Measurements from ENCODE around the gene GFOD1.
A peak's percentile ranks its signal among the peaks of the same experiment; 100 is the strongest.

Gene GFOD1

GRCh38 chr6:13485923-13486562 lies 1.4 kb downstream of the GFOD1 start:
- DNase-seq: peak; percentile 38 to 43

- DNase-seq: no peak
These were observed 2.1 kb downstream of the GFOD1 start for GRCh38 chr6:13485303-13485702.

GRCh38 chr6:13484827-13485226 lies 2.6 kb downstream of the GFOD1 start:
- DNase-seq: no peak

- no peak for DNase-seq
These were observed 3.2 kb downstream of the GFOD1 start for GRCh38 chr6:13484138-13484708.

- no peak for DNase-seq
These were observed 6.5 kb downstream of the GFOD1 start for GRCh38 chr6:13480631-13481501.

GRCh38 chr6:13479971-13480434 lies 7.4 kb downstream of the GFOD1 start:
- no peak for DNase-seq

- DNase-seq: no peak
These were observed 8.1 kb downstream of the GFOD1 start for GRCh38 chr6:13479206-13479800.

- no peak for DNase-seq
These were observed 8.9 kb downstream of the GFOD1 start for GRCh38 chr6:13478525-13478966.

GRCh38 chr6:13474787-13475186 lies 12.6 kb downstream of the GFOD1 start:
- DNase-seq: no peak

GRCh38 chr6:13474360-13474759 lies 13.0 kb downstream of the GFOD1 start:
- DNase-seq: no peak

GRCh38 chr6:13473768-13474165 lies 13.6 kb downstream of the GFOD1 start:
- DNase-seq: no peak

GRCh38 chr6:13472976-13473767 lies 14.2 kb downstream of the GFOD1 start:
- no peak for DNase-seq

- no peak for DNase-seq
These were observed 15.3 kb downstream of the GFOD1 start for GRCh38 chr6:13472099-13472498.

- DNase-seq: no peak
These were observed 16.2 kb downstream of the GFOD1 start for GRCh38 chr6:13471184-13471583.

GRCh38 chr6:13470238-13471140 lies 16.9 kb downstream of the GFOD1 start:
- no peak for DNase-seq

- DNase-seq: no peak
These were observed 17.7 kb downstream of the GFOD1 start for GRCh38 chr6:13469693-13470092.

GRCh38 chr6:13468839-13469238 lies 18.6 kb downstream of the GFOD1 start:
- no peak for DNase-seq

- no peak for DNase-seq
These were observed 20.2 kb downstream of the GFOD1 start for GRCh38 chr6:13467216-13467600.

GRCh38 chr6:13466304-13467215 lies 20.8 kb downstream of the GFOD1 start:
- peak in 1 of 2 donors; percentile 47 for DNase-seq

- no peak for DNase-seq
These were observed 21.7 kb downstream of the GFOD1 start for GRCh38 chr6:13465734-13466133.

All from CD4-positive, alpha-beta T cell treated with Interleukin-4 for 1 hour (primary cell).